ENCODE measurements around the gene ARHGAP9. TPM values are rescaled to one million over a fixed set of nuclear protein-coding genes. Genes with fewer than 3 reads are reported as not detected.
A peak's percentile ranks its signal among the peaks of the same experiment; 100 is the strongest.
"Not testable (repeated sequence)": the region's sequence is repeated elsewhere in the genome, so short reads cannot be mapped to it uniquely, and the experiment has no call there.

The ARHGAP9 gene
- total RNA-seq, 1 donor from 2014 or later, result 6.4 TPM

DNA sequence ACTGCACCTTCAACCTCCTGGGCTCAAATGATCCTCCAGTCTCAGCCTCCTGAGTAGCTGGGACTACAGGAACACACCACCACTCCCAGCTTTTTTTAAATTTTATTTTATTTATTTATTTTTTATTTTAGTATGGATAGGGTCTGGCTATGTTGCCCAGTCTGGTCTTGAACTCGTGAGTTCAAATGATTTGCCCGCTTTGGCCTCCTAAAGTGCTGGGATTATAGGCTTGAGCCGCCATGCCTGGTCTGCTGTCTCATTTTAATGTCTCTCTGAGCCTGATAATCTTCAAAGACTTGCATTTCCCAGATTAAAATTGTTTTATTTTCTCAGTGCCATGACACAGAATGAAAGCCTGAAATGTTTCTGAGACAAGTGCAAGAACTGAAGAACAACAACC is 46.3 kb downstream of the ARHGAP9 start:
- intact Hi-C loops (cut with DNase I), result no loop called here
- DNase-seq (ENCODE audit: missing footprints), result no peak
- no peak for ATAC-seq

DNA sequence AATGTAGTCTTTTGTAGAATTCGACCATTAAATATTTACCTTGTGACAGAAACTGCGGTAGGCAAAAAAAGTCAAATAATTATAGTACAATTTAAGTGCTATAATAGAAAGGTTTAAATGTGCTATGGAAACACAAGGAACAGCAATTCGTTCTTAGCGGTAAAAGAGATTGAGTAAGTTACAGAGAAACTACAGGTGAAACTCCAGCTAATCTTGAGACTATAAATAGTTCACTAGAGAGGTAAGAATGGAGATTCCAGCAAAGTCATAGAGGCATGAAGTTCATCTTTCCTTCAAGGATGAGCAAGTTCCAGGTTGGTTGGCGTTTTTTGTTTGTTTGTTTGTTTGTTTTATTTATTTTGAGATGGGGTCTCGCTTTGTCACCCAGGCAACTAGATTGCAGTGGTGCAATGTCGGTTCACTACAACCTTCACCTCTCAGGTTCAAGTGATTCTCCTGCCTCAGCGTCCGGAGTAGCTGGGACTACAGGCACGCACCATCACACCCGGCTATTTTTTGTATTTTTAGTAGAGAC is 47.9 kb downstream of the ARHGAP9 start:
- DNase-seq (ENCODE audit: missing footprints) (no peak), ATAC-seq (no peak)
- intact Hi-C loops (cut with DNase I), result no loop called here

DNA sequence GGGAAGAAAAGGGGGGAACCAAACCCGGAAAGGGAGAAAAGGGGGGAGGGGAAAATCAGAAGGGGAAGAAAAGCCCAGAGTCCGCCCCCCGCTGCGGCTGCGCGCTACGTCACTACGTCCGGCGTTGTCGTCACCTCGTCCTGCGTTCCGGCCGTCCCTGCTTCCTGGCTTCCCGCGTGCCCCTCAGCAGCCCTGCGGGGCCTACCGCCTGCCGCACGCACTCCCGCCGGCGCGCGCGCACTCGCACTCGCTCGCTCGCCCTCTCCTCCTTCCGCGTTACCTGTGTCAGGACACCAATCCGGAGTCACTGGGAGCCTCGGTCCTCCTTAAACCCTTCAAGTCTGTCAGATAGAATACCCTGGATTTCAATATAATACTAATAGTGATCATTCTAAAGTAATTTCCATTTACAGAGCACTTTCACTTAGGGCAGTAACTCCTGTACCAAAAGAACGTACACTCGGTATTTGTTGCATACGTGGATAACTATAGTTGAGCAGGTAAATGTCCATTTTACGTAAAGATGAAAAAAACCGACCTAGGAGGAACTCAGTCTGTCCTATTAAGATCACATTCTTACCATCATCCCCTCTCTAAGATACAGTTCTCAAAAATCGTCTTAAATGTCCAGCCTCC is 48.6 kb downstream of the ARHGAP9 start, which contains the start of gene R3HDM2:
Gene R3HDM2, minus strand, starts transcription at position 113 of the 636 bp plus-strand sequence. CDS start 120,615 bp downstream, outside the sequence.
- peak; percentile 98 for ATAC-seq
- peak; percentile 96 for DNase-seq (ENCODE audit: missing footprints)
- intact Hi-C loops (cut with DNase I), result no loop called here

- peak; percentile 73 for ATAC-seq
- peak; percentile 82 for DNase-seq (ENCODE audit: missing footprints)
- intact Hi-C loops (cut with DNase I), result no loop called here
These were observed 49.3 kb downstream of the ARHGAP9 start for GRCh38 chr12:57430112-57430930.

DNA sequence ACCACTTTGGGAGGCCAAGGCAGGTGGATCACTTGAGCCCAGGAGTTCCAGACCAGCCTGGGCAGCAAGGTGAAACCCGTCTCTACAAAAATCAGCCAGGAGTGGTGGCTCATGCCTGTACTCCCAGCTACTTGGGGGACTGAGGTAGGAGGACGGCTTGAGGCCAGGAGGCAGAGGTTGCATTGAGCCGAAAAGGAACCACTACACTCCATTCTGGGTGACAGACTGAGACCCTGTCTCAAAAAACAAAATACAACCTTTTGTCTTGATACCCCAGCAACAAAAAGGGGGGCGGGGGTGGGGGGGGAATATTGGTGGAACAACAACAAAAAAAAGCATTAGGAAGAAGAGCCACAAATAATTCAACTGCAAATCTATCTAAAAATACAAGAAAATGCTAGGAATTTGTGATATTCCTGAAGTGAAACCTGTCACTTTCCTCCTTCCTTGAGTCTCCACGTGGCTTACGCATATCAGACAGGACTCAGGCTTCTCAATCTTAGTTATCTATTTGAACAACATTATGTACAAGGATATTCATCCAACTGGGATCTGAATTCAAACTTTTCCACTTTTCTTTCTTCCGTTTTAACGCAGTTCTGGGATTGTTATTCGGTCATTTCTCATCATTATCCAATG is 50.1 kb downstream of the ARHGAP9 start:
- no peak for DNase-seq (ENCODE audit: missing footprints)
- intact Hi-C loops (cut with DNase I), result no loop called here
- no peak for ATAC-seq

- DNase-seq (ENCODE audit: missing footprints), result no peak
- no peak for ATAC-seq
- intact Hi-C loops (cut with DNase I), result no loop called here
These were observed 50.7 kb downstream of the ARHGAP9 start for GRCh38 chr12:57428965-57429364.

- ATAC-seq; intact Hi-C loops (cut with DNase I); DNase-seq (ENCODE audit: missing footprints): not testable (repeated sequence)
These were observed 52.7 kb downstream of the ARHGAP9 start for GRCh38 chr12:57426948-57427347.

Small RNA genes within 50 kb of the gene (microRNA-seq; reads per million reads assigned to microRNA genes)
- not detected for gene MIR616
- gene MIR6758, result not detected

Other genes with a start within 250 kb of the ARHGAP9 start
- gene STAC3, start 228.7 kb downstream of the ARHGAP9 start, total RNA-seq, result 1.2 TPM
- gene R3HDM2, start 48.8 kb downstream of the ARHGAP9 start, total RNA-seq, result 56.7 TPM
- not detected for gene INHBC, start 45.1 kb downstream of the ARHGAP9 start, total RNA-seq
- not detected for gene INHBE, start 24.6 kb downstream of the ARHGAP9 start, total RNA-seq
- 0.92 TPM for gene GLI1, start 20.1 kb downstream of the ARHGAP9 start, total RNA-seq
- gene MARS1, start 8.2 kb upstream of the ARHGAP9 start, total RNA-seq, result 89.7 TPM
- 19.2 TPM for gene DDIT3, start 40.6 kb upstream of the ARHGAP9 start, total RNA-seq
- 34.5 TPM for gene MBD6, start 43.0 kb upstream of the ARHGAP9 start, total RNA-seq
- gene DCTN2, start 67.3 kb upstream of the ARHGAP9 start, total RNA-seq, result 92.5 TPM
- gene KIF5A, start 70.2 kb upstream of the ARHGAP9 start, total RNA-seq, result 0.05 TPM
- 13.1 TPM for gene PIP4K2C, start 111.3 kb upstream of the ARHGAP9 start, total RNA-seq
- 23.8 TPM for gene DTX3, start 125.0 kb upstream of the ARHGAP9 start, total RNA-seq
- gene ARHGEF25, start 131.6 kb upstream of the ARHGAP9 start, total RNA-seq, result 13.0 TPM
- gene B4GALNT1, start 153.3 kb upstream of the ARHGAP9 start, total RNA-seq, result 7.3 TPM
- 110 TPM for gene OS9, start 214.3 kb upstream of the ARHGAP9 start, total RNA-seq